H1 (cell line): ENCODE measurements around the gene GCGR. TPM values are rescaled to one million over a fixed set of nuclear protein-coding genes. Genes with fewer than 3 reads are reported as not detected.
A peak's percentile ranks its signal among the peaks of the same experiment; 100 is the strongest.

ENCODE experiments used
- CTCF ChIA-PET: fragments of 300-600 bp; sonication (Branson Sonifier 250); formaldehyde crosslinking; loops from one replicate; lab custom pipeline; 2021; ENCODE audit not compliant: partially characterized antibody; lab: Charles Lee
- POLR2A ChIA-PET: fragments of 300-600 bp; sonication (Branson Sonifier 250); formaldehyde crosslinking; loops from one replicate; lab custom pipeline; 2021; ENCODE audit warnings: inconsistent platforms; ENCODE audit not compliant: partially characterized antibody; lab: Charles Lee
- DNase-seq, 2 experiments: peaks; one replicate each; pipeline versions ENCODE4 v3.0.0 to v3.0.0-alpha.2; 2010 to 2022; ENCODE audit warnings: low spot score in 2 of 2, low read depth in 1 of 2, mixed read lengths in 1 of 2
- FAIRE-seq: peaks from 2 replicates; lab custom pipeline; 2011; peaks lifted over from hg19 to GRCh38; lab: Jason Lieb, UNC
- H2AFZ ChIP-seq: 2 replicates; pipeline ENCODE4 v1.8.1; 2012; ENCODE audit warnings: low read length, inconsistent platforms
- H2AK5ac ChIP-seq: 2 replicates; pipeline ENCODE4 v1.6.1; 2013; ENCODE audit warnings: low read depth, low read length
- H2BK120ac ChIP-seq: replicated peaks from 2 replicates; pipeline ENCODE3; 2013; ENCODE audit warnings: low read depth, low read length, inconsistent platforms
- H2BK12ac ChIP-seq: 2 replicates; pipeline ENCODE4 v1.6.1; 2013; ENCODE audit warnings: low read depth, low read length
- H2BK15ac ChIP-seq: 2 replicates; pipeline ENCODE4 v1.6.1; 2013; ENCODE audit warnings: low read length
- H2BK20ac ChIP-seq: 2 replicates; pipeline ENCODE4 v1.6.1; 2013; ENCODE audit warnings: low read length
- H2BK5ac ChIP-seq: 2 replicates; pipeline ENCODE4 v1.6.1; 2013; ENCODE audit warnings: low read depth, low read length
- H3K14ac ChIP-seq: 2 replicates; pipeline ENCODE4 v1.6.1; 2013; ENCODE audit warnings: inconsistent platforms; ENCODE audit not compliant: insufficient read length
- H3K18ac ChIP-seq: 2 replicates; pipeline ENCODE4 v1.6.1; 2013; ENCODE audit warnings: low read length; ENCODE audit errors: extremely low read depth
- H3K23ac ChIP-seq: 2 replicates; pipeline ENCODE4 v1.6.1; 2013; ENCODE audit warnings: inconsistent platforms; ENCODE audit not compliant: insufficient read length
- H3K23me2 ChIP-seq: 2 replicates; pipeline ENCODE4 v1.6.1; 2013; ENCODE audit warnings: low read depth, low read length
- H3K27ac ChIP-seq: 2 replicates; pipeline ENCODE4 v1.6.1; 2011; ENCODE audit warnings: low read depth, low read length, inconsistent platforms
- H3K27me3 ChIP-seq, 4 experiments: replicated peaks in 1 of 4; 1 replicate in 1 of 4; 2 replicates in 3 of 4; pipeline versions ENCODE4 v1.6.1 to v1.8.1; 2011 to 2013; ENCODE audit warnings: low read length in 3 of 4, mild to moderate bottlenecking in 3 of 4, inconsistent platforms in 2 of 4, mixed read lengths in 2 of 4, moderate library complexity in 1 of 4; ENCODE audit not compliant: control insufficient read depth in 3 of 4, insufficient read depth in 3 of 4; ENCODE audit errors: extremely low read depth in 1 of 4
- H3K36me3 ChIP-seq, 4 experiments: 2 replicates each; pipeline versions ENCODE4 v1.6.1 to v1.8.1; 2011 to 2013; ENCODE audit warnings: mild to moderate bottlenecking in 4 of 4, low read length in 3 of 4, moderate library complexity in 2 of 4, control low read depth in 1 of 4, inconsistent platforms in 1 of 4; ENCODE audit not compliant: insufficient read depth in 4 of 4, control insufficient read depth in 2 of 4
- H3K4ac ChIP-seq: replicated peaks from 2 replicates; pipeline ENCODE3; 2013; ENCODE audit warnings: low read length, low read depth, mixed read lengths, inconsistent platforms; ENCODE audit not compliant: insufficient read length
- H3K4me1 ChIP-seq, 4 experiments: replicated peaks in 1 of 4; 1 replicate in 1 of 4; 2 replicates in 3 of 4; pipeline versions ENCODE4 v1.6.1 to v1.8.1; 2011 to 2013; ENCODE audit warnings: low read length in 3 of 4, inconsistent platforms in 2 of 4, mixed read lengths in 1 of 4; ENCODE audit not compliant: insufficient read depth in 4 of 4, control insufficient read depth in 3 of 4
- H3K4me2 ChIP-seq, 2 experiments: 2 replicates each; pipeline versions ENCODE4 v1.6.1 to v1.8.1; 2011 to 2013; ENCODE audit warnings: low read depth in 2 of 2, low read length in 2 of 2, control low read depth in 1 of 2, inconsistent platforms in 1 of 2, mild to moderate bottlenecking in 1 of 2; ENCODE audit not compliant: insufficient read depth in 1 of 2
- H3K4me3 ChIP-seq, 4 experiments: fragments of 200-600, 300-600 bp in 1 of 4; sonication (generic), shearing (Covaris generic), sonication (Bioruptor Twin) in 1 of 4; 2 replicates each; pipeline versions ENCODE4 v1.5.1 to v1.8.1; 2011 to 2016; ENCODE audit warnings: low read length in 4 of 4, low read depth in 3 of 4, control low read depth in 2 of 4, inconsistent platforms in 2 of 4, mild to moderate bottlenecking in 2 of 4, mixed read lengths in 1 of 4, moderate library complexity in 1 of 4; ENCODE audit not compliant: insufficient read depth in 2 of 4; ENCODE audit errors: extremely low read depth in 1 of 4
- H3K56ac ChIP-seq: replicated peaks from 2 replicates; pipeline ENCODE3; 2013; ENCODE audit warnings: low read depth, mild to moderate bottlenecking, mixed read lengths, low read length, inconsistent platforms; ENCODE audit not compliant: insufficient read length
- H3K79me1 ChIP-seq: 2 replicates; pipeline ENCODE4 v1.6.1; 2013; ENCODE audit warnings: low read depth, low read length, control low read depth
- H3K79me2 ChIP-seq, 2 experiments: 2 replicates each; pipeline versions ENCODE4 v1.6.1 to v1.8.1; 2012 to 2013; ENCODE audit warnings: low read length in 2 of 2, mild to moderate bottlenecking in 2 of 2, inconsistent platforms in 1 of 2; ENCODE audit not compliant: insufficient read depth in 2 of 2, control insufficient read depth in 1 of 2
- H3K9ac ChIP-seq, 4 experiments: replicated peaks in 1 of 4; 1 replicate in 1 of 4; 2 replicates in 3 of 4; pipeline versions ENCODE4 v1.6.1 to v1.8.1; 2011 to 2013; ENCODE audit warnings: low read depth in 3 of 4, low read length in 3 of 4, control low read depth in 2 of 4, mild to moderate bottlenecking in 2 of 4, moderate library complexity in 2 of 4, inconsistent platforms in 1 of 4; ENCODE audit errors: extremely low read depth in 1 of 4
- H3K9me3 ChIP-seq, 2 experiments: 2 replicates each; pipeline versions ENCODE4 v1.6.1 to v1.8.1; 2012 to 2013; ENCODE audit warnings: mild to moderate bottlenecking in 2 of 2, moderate library complexity in 2 of 2, control low read depth in 1 of 2, inconsistent platforms in 1 of 2, low read depth in 1 of 2, low read length in 1 of 2, mixed read lengths in 1 of 2; ENCODE audit not compliant: insufficient read depth in 2 of 2
- H4K20me1 ChIP-seq, 2 experiments: replicated peaks in 1 of 2; 2 replicates each; pipeline versions ENCODE3 to v1.8.1; 2011 to 2013; ENCODE audit warnings: inconsistent platforms in 2 of 2, low read length in 2 of 2, mild to moderate bottlenecking in 1 of 2; ENCODE audit not compliant: insufficient read depth in 2 of 2, control insufficient read depth in 1 of 2
- H4K5ac ChIP-seq: 2 replicates; pipeline ENCODE4 v1.6.1; 2013; ENCODE audit warnings: low read length, low read depth, mixed read lengths, inconsistent platforms; ENCODE audit not compliant: insufficient read length
- H4K8ac ChIP-seq: 2 replicates; pipeline ENCODE4 v1.8.0; 2013; ENCODE audit warnings: mild to moderate bottlenecking, moderate library complexity, low read length, inconsistent platforms; ENCODE audit not compliant: insufficient read depth; ENCODE audit errors: extremely low read depth
- H4K91ac ChIP-seq: replicated peaks from 2 replicates; pipeline ENCODE3; 2013; ENCODE audit warnings: low read length, mixed read lengths, inconsistent platforms; ENCODE audit not compliant: insufficient read length
- CBX5 ChIP-seq: fragments of 300-800, 300-1000 bp; sonication (generic); IDR thresholded peaks from 2 replicates; pipeline ENCODE4 v1.7.1; 2016; ENCODE audit warnings: antibody characterized with exemption, low read length, low read depth
- CEBPB ChIP-seq: IDR thresholded peaks from 2 replicates; pipeline ENCODE4 v1.6.1; 2012; ENCODE audit warnings: low read depth, low read length
- CREB1 ChIP-seq: IDR thresholded peaks from 2 replicates; pipeline ENCODE4 v1.6.1; 2012; ENCODE audit warnings: inconsistent platforms
- CTBP2 ChIP-seq: IDR thresholded peaks from 2 replicates; pipeline ENCODE4 v1.7.0; 2011; ENCODE audit warnings: borderline replicate concordance, mild to moderate bottlenecking, moderate library complexity, mixed read lengths, low read length; ENCODE audit not compliant: insufficient read depth, insufficient read length
- GABPA ChIP-seq: IDR thresholded peaks from 2 replicates; pipeline ENCODE4 v1.6.1; 2011; ENCODE audit warnings: mild to moderate bottlenecking, low read length, moderate library complexity, borderline replicate concordance; ENCODE audit not compliant: insufficient read depth
- KDM1A ChIP-seq: fragments of 200-600, 300-600 bp; sonication (generic); IDR thresholded peaks from 2 replicates; pipeline ENCODE4 v1.7.1; 2016; ENCODE audit warnings: mild to moderate bottlenecking, low read length, borderline replicate concordance
- RNF2 ChIP-seq: fragments of 200-900, 300-1000 bp; sonication (generic); IDR thresholded peaks from 2 replicates; pipeline ENCODE4 v1.7.1; 2016; ENCODE audit warnings: borderline replicate concordance, low read depth, mild to moderate bottlenecking, antibody characterized with exemption, low read length; ENCODE audit not compliant: poor library complexity, severe bottlenecking; ENCODE audit errors: missing control alignments
- SAP30 ChIP-seq: fragments of 300-600 bp; sonication (generic); IDR thresholded peaks from 2 replicates; pipeline ENCODE4 v1.7.1; 2012; ENCODE audit warnings: low read length, moderate library complexity, mild to moderate bottlenecking, inconsistent platforms; ENCODE audit not compliant: insufficient read depth, insufficient replicate concordance
- TBP ChIP-seq: IDR thresholded peaks from 2 replicates; pipeline ENCODE4 v1.6.1; 2011; ENCODE audit warnings: low read depth, low read length, improper control_type of control experiment
- ZNF274 ChIP-seq: IDR thresholded peaks from 2 replicates; pipeline ENCODE4 v1.7.0; 2012; ENCODE audit warnings: low read length, borderline replicate concordance; ENCODE audit errors: extremely low read depth
- WGBS, 2 experiments: shearing (Covaris generic) in 1 of 2; methylation state at CpG; one replicate each; pipeline versions ENCODE4 v1.1.6 to v1.1.7; 2013 to 2015; ENCODE audit warnings: low lambda C conversion rate in 2 of 2, mixed read lengths in 2 of 2, inconsistent platforms in 1 of 2, low coverage in 1 of 2, missing lambda C conversion rate in 1 of 2; ENCODE audit not compliant: insufficient replicate concordance in 2 of 2, insufficient coverage in 1 of 2, insufficient read length in 1 of 2; ENCODE audit errors: extremely low coverage in 1 of 2, missing lambda C conversion rate in 1 of 2; 5-methylcytosine and 5-hydroxymethylcytosine counted together
- polyA plus RNA-seq, 7 experiments: library from polyadenylated mRNA; depleted of rRNA in 3 of 7; stranded (reverse) in 5 of 7; unstranded in 2 of 7; fragments of >200 nt in 5 of 7; fragments of 200-250 nt in 2 of 7; gene quantifications; 1 replicate in 5 of 7; 2 replicates in 1 of 7; 4 replicates in 1 of 7; pipeline versions ENCODE4 v1.2.1 to v1.2.3, GENCODE V29; 2011 to 2013; ENCODE audit warnings: missing spikeins in 2 of 7, mixed read lengths in 2 of 7
- total RNA-seq: library from RNA; stranded (reverse); fragmentation: NEBNext Ultra II Directional; extraction: Animal tissue kit (Norgen Biotek cat#: 25700); gene quantifications from 2 replicates; pipeline ENCODE4 v1.2.1, GENCODE V29; 2021

The GCGR gene
- total and polyA plus RNA-seq, 2 of the 8 experiments (the other 6 are each of a cell fraction or from before 2014, with no cell fraction given) = 0.44 to 0.56 TPM

- Histone ChIP-seq H2BK5ac (peak overlapping the region; percentile 98), H2BK12ac (peak overlapping the region; percentile 90), H3K4me3 (peak overlapping the region; percentile 79 to 95 (median 90)), H2BK20ac (no peak overlapping the region), H4K8ac (peak overlapping the region; percentile 94; the same call in 1 of the 2 replicates), H3K9me3 (no peaks in the 10 kb centered on the region), H3K79me2 (peaks cover 13 to 56% of the 10 kb centered on the region in 2 experiments), H3K79me1 (peaks cover 13% of the 10 kb centered on the region), H2AK5ac (peak overlapping the region; percentile 71; the same call in 1 of the 2 replicates), H3K36me3 (peaks cover 6 to 33% (median 14%) of the 10 kb centered on the region in 4 experiments; a peak in 7 of 8 replicates), H2BK15ac (no peak overlapping the region), H3K4ac (peak overlapping the region; percentile 97), H4K5ac (peak overlapping the region; percentile 80), H2BK120ac (no peak overlapping the region), H3K9ac (peak overlapping the region; percentile 76 to 92 (median 86)), H3K23me2 (peaks cover 8% of the 10 kb centered on the region), H4K20me1 (peaks cover 10 to 33% of the 10 kb centered on the region in 2 experiments), H3K4me2 (peak overlapping the region; percentile 83 to 92), H3K56ac (no peak overlapping the region), H3K4me1 (peaks cover 0 to 5% (median 5%) of the 10 kb centered on the region in 4 experiments; a peak in 5 of 7 replicates), H3K14ac (no peak overlapping the region), H3K23ac (no peak overlapping the region), H3K27me3 (no peaks in the 10 kb centered on the region), H3K18ac (peak overlapping the region; percentile 98; the same call in 1 of the 2 replicates), H2AFZ (no peak overlapping the region), H4K91ac (peak overlapping the region; percentile 87), H3K27ac (peak overlapping the region; percentile 69; the same call in 1 of the 2 replicates)
- POLR2A ChIA-PET = interaction anchor here (0.6 to 3.6 kb wide), 18 partner anchors 9 to 350 kb away, joined by 3 to 18 read pairs (median 4); partner anchors contain the start of genes ARHGDIA, CCDC137, MCRIP1 and MRPL12
- WGBS, 2 experiments = 2% methylated on average over 62 of the region's 74 CpGs; no CpG with 5 or more reads in 1 of the 2 experiments
- DNase-seq (peak; percentile 99 to 100), FAIRE-seq (peak; percentile 60)
- CTCF ChIA-PET = interaction anchor here (1.0 kb wide), 1 partner anchor 27 kb away, joined by 3 read pairs; no protein-coding TSS in a partner anchor
- TF ChIP-seq RNF2 (no peak), GABPA (peak; percentile 96), CEBPB (peak; percentile 94), CBX5 (no peak), TBP (peak; percentile 48; the same call in 1 of the 2 replicates), SAP30 (no peak), CREB1 (peak; percentile 91), ZNF274 (no peak), KDM1A (no peak), CTBP2 (no peak)
Measured at GRCh38 chr17:81860756-81861568, 57.0 kb downstream of the GCGR start.
